NB4 (cell line): Measurements from ENCODE around the gene SSPN.
A peak's percentile ranks its signal among the peaks of the same experiment; 100 is the strongest.

Source experiments
- DNase-seq: peaks from one replicate; pipeline ENCODE4 v3.0.0; 2010; ENCODE audit warnings: low read depth
- H3K4me3 ChIP-seq: one replicate; pipeline ENCODE4 v1.5.1; 2011; ENCODE audit warnings: mild to moderate bottlenecking, low read depth, low read length, moderate library complexity
- CTCF ChIP-seq: IDR thresholded peaks from one replicate; pipeline ENCODE4 v1.5.1; 2012; ENCODE audit warnings: low read depth, low read length
- MAX ChIP-seq: IDR thresholded peaks from 2 replicates; pipeline ENCODE4 v1.6.1; 2011; ENCODE audit warnings: low read depth, low read length
- MYC ChIP-seq: IDR thresholded peaks from 2 replicates; pipeline ENCODE4 v1.6.1; 2011; ENCODE audit warnings: low read depth, low read length
- POLR2A ChIP-seq: IDR thresholded peaks from 2 replicates; pipeline ENCODE4 v1.6.1; 2011; ENCODE audit warnings: mild to moderate bottlenecking; ENCODE audit not compliant: insufficient read length; ENCODE audit errors: extremely low read depth

SSPN gene

GRCh38 chr12:26251600-26251999, 56.2 kb downstream of the SSPN start:
- TF ChIP-seq CTCF = no peak
- TF ChIP-seq MYC = no peak
- no peak for TF ChIP-seq MAX
- TF ChIP-seq POLR2A = no peak
- no peak overlapping the region for H3K4me3 ChIP-seq
- no peak for DNase-seq

GRCh38 chr12:26252946-26253345, 57.6 kb downstream of the SSPN start:
- TF ChIP-seq MYC (no peak), CTCF (no peak), POLR2A (no peak), MAX (no peak)

GRCh38 chr12:26255893-26256645, 60.7 kb downstream of the SSPN start:
- TF ChIP-seq MAX = no peak
- no peak for TF ChIP-seq MYC
- TF ChIP-seq POLR2A = no peak
- no peak for TF ChIP-seq CTCF
- H3K4me3 ChIP-seq = no peak overlapping the region
- DNase-seq = no peak

More at GRCh38 chr12:26252946-26253345, 57.6 kb downstream of the SSPN start:
- DNase-seq = no peak
- no peak overlapping the region for H3K4me3 ChIP-seq

- no peak overlapping the region for H3K4me3 ChIP-seq
- TF ChIP-seq MYC (no peak), MAX (no peak), CTCF (no peak), POLR2A (no peak)
- DNase-seq = peak; percentile 45
Observed at GRCh38 chr12:26264215-26264838, 69.0 kb downstream of the SSPN start.

- no peak for TF ChIP-seq CTCF
- no peak for TF ChIP-seq MYC
- TF ChIP-seq MAX = no peak
- TF ChIP-seq POLR2A = no peak
- no peak for DNase-seq
- H3K4me3 ChIP-seq = no peak overlapping the region
Observed at GRCh38 chr12:26265606-26266005, 70.2 kb downstream of the SSPN start.
